KMS-11 (cell line): Measurements from ENCODE around the gene XRRA1.
A peak's percentile ranks its signal among the peaks of the same experiment; 100 is the strongest.
"Not testable (repeated sequence)": the region's sequence is repeated elsewhere in the genome, so short reads cannot be mapped to it uniquely, and the experiment has no call there.

Experiments
- H2AFZ ChIP-seq: fragments of 200-600 bp; sonication (generic); 2 replicates; pipeline ENCODE4 v1.6.1; 2016; ENCODE audit warnings: antibody characterized with exemption, mixed run types, low read depth
- H3K27ac ChIP-seq: fragments of 200-600 bp; sonication (generic); 2 replicates; pipeline ENCODE4 v1.6.1; 2016; ENCODE audit warnings: mild to moderate bottlenecking, mixed run types
- H3K27me3 ChIP-seq: fragments of 200-600 bp; sonication (generic); 2 replicates; pipeline ENCODE4 v1.6.1; 2017; ENCODE audit warnings: mild to moderate bottlenecking, low read depth, mixed run types, moderate library complexity; ENCODE audit not compliant: insufficient read depth
- H3K36me3 ChIP-seq: fragments of 200-600 bp; sonication (generic); 2 replicates; pipeline ENCODE4 v1.6.1; 2017; ENCODE audit warnings: mild to moderate bottlenecking, mixed run types; ENCODE audit not compliant: insufficient read depth
- H3K4me1 ChIP-seq: fragments of 200-600 bp; sonication (generic); 2 replicates; pipeline ENCODE4 v1.6.1; 2016; ENCODE audit warnings: mild to moderate bottlenecking, low read depth, mixed run types; ENCODE audit not compliant: poor library complexity, severe bottlenecking
- H3K4me2 ChIP-seq: fragments of 200-600 bp; sonication (generic); 2 replicates; pipeline ENCODE4 v1.7.0; 2016; ENCODE audit warnings: mild to moderate bottlenecking, mixed run types
- H3K4me3 ChIP-seq: fragments of 200-600 bp; sonication (generic); IDR thresholded peaks from 2 replicates; pipeline ENCODE4 v1.6.1; 2017; ENCODE audit warnings: low read depth, low read length, mixed read lengths; ENCODE audit not compliant: insufficient read depth
- H3K79me2 ChIP-seq: fragments of 200-600 bp; sonication (generic); 2 replicates; pipeline ENCODE4 v1.6.1; 2016; ENCODE audit warnings: low read depth, mixed run types; ENCODE audit not compliant: insufficient read depth
- H3K9ac ChIP-seq: fragments of 200-600 bp; sonication (generic); 2 replicates; pipeline ENCODE4 v1.6.1; 2016; ENCODE audit warnings: mild to moderate bottlenecking, mixed run types
- H4K20me1 ChIP-seq: fragments of 200-600 bp; sonication (generic); 2 replicates; pipeline ENCODE4 v1.6.1; 2016; ENCODE audit warnings: mild to moderate bottlenecking, mixed run types; ENCODE audit not compliant: insufficient read depth
- CTCF ChIP-seq: fragments of 200-600 bp; sonication (generic); conservative IDR thresholded peaks from 2 replicates; pipeline ENCODE4 v1.6.1; 2017; ENCODE audit warnings: low read depth, mild to moderate bottlenecking, antibody characterized with exemption, low read length, moderate library complexity, mixed read lengths

The XRRA1 gene

GRCh38 chr11:74970852-74971395, 22.0 kb upstream of the XRRA1 start:
- Histone ChIP-seq H3K4me1 (no peaks in the 10 kb centered on the region), H3K79me2 (peaks cover 10% of the 10 kb centered on the region; the same call in 1 of the 2 replicates), H3K4me3 (no peak overlapping the region), H3K27me3 (no peaks in the 10 kb centered on the region), H2AFZ (no peak overlapping the region), H3K36me3 (0 out of 2 replicates have a peak, but pooled peaks cover 8% of the 10 kb centered on the region), H3K4me2 (no peak overlapping the region), H3K9ac (no peak overlapping the region), H3K27ac (no peak overlapping the region), H4K20me1 (peaks cover 3% of the 10 kb centered on the region; the same call in 1 of the 2 replicates)
- no peak for TF ChIP-seq CTCF

DNA sequence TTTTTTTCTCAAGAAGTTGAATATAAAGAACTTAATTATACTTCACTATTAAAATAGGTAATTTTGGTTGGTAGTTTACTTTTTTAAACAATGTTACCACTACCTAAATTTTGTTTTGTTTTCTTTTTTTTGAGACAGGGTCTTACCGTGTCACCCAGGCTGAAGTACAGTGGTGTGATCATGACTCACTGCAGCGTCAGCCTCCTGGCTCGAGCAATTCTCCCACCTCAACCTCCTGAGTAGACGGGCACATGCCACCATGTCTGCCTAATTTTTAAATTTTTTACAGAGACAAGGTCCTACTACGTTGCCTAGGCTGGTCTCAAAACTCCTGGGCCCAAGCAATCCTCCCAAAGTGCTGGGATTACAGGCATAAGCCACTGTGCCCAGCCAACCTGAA, 17.8 kb upstream of the XRRA1 start:
- H3K4me3 ChIP-seq = no peak overlapping the region
- no peak for TF ChIP-seq CTCF
- H3K9ac ChIP-seq = no peak overlapping the region
- H3K27me3 ChIP-seq = no peaks in the 10 kb centered on the region
- 0 out of 2 replicates have a peak, but pooled peaks cover 8% of the 10 kb centered on the region for H3K36me3 ChIP-seq
- no peaks in the 10 kb centered on the region for H3K4me1 ChIP-seq
- no peak overlapping the region for H3K27ac ChIP-seq
- peaks cover 37% of the 10 kb centered on the region for H3K79me2 ChIP-seq
- H3K4me2 ChIP-seq = no peak overlapping the region
- H4K20me1 ChIP-seq = peaks cover 25% of the 10 kb centered on the region; the same call in 1 of the 2 replicates
- no peak overlapping the region for H2AFZ ChIP-seq

GRCh38 chr11:74960128-74960527, 11.2 kb upstream of the XRRA1 start:
- not testable (repeated sequence) for H3K27ac ChIP-seq, H3K27me3 ChIP-seq, H3K4me3 ChIP-seq, H3K36me3 ChIP-seq, H3K4me2 ChIP-seq, H2AFZ ChIP-seq, H3K9ac ChIP-seq
- H4K20me1 ChIP-seq = peaks cover 30% of the 10 kb centered on the region
- H3K79me2 ChIP-seq = peaks cover 94% of the 10 kb centered on the region
- peaks cover 13% of the 10 kb centered on the region for H3K4me1 ChIP-seq

- Histone ChIP-seq H2AFZ (no peak overlapping the region), H3K27ac (no peak overlapping the region), H3K4me2 (peak overlapping the region; percentile 0; the same call in 1 of the 2 replicates), H3K79me2 (peaks cover 96% of the 10 kb centered on the region), H3K4me3 (no peak overlapping the region), H4K20me1 (peaks cover 17% of the 10 kb centered on the region), H3K9ac (no peak overlapping the region), H3K4me1 (peaks cover 20% of the 10 kb centered on the region), H3K36me3 (no peaks in the 10 kb centered on the region; the same call in 1 of the 2 replicates), H3K27me3 (no peaks in the 10 kb centered on the region)
- TF ChIP-seq CTCF = no peak
Measured at GRCh38 chr11:74957937-74958629, 9.2 kb upstream of the XRRA1 start.
